GM18867 (cell line): ENCODE measurements around the gene THSD4.

Experiments used
- ATAC-seq: cut with Tn5 transposase; IDR thresholded peaks from one replicate; pipeline ENCODE4 v1.9.1; 2021; ENCODE audit warnings: mild to moderate bottlenecking, moderate library complexity; ENCODE audit not compliant: unreplicated experiment

Gene THSD4

GRCh38 chr15:71288348-71288955 is 173.2 kb downstream of the THSD4 start:
- no peak for ATAC-seq

- ATAC-seq = no peak
Observed at GRCh38 chr15:71290002-71290401, 174.7 kb downstream of the THSD4 start.

- no peak for ATAC-seq
Observed at GRCh38 chr15:71290881-71291635, 175.8 kb downstream of the THSD4 start.

- ATAC-seq = no peak
Observed at GRCh38 chr15:71291723-71292122, 176.5 kb downstream of the THSD4 start.

- no peak for ATAC-seq
Observed at GRCh38 chr15:71293723-71294122, 178.5 kb downstream of the THSD4 start.

- no peak for ATAC-seq
Observed at GRCh38 chr15:71294251-71294910, 179.1 kb downstream of the THSD4 start.

GRCh38 chr15:71294911-71295602 is 179.8 kb downstream of the THSD4 start:
- ATAC-seq = no peak

- no peak for ATAC-seq
Observed at GRCh38 chr15:71295603-71296314, 180.5 kb downstream of the THSD4 start.

- ATAC-seq = no peak
Observed at GRCh38 chr15:71296315-71296679, 181.0 kb downstream of the THSD4 start.

GRCh38 chr15:71301958-71302621 is 186.8 kb downstream of the THSD4 start:
- no peak for ATAC-seq

GRCh38 chr15:71302861-71303410 is 187.7 kb downstream of the THSD4 start:
- ATAC-seq = no peak

GRCh38 chr15:71303977-71304376 is 188.7 kb downstream of the THSD4 start:
- ATAC-seq = no peak

- no peak for ATAC-seq
Observed at GRCh38 chr15:71304681-71305080, 189.4 kb downstream of the THSD4 start.

GRCh38 chr15:71306538-71306937 is 191.3 kb downstream of the THSD4 start:
- ATAC-seq = no peak

GRCh38 chr15:71312194-71312708 is 197.0 kb downstream of the THSD4 start:
- ATAC-seq = no peak

- ATAC-seq = no peak
Observed at GRCh38 chr15:71312731-71313460, 197.6 kb downstream of the THSD4 start.

GRCh38 chr15:71313806-71314205 is 198.5 kb downstream of the THSD4 start:
- ATAC-seq = no peak

GRCh38 chr15:71314956-71315537 is 199.8 kb downstream of the THSD4 start:
- no peak for ATAC-seq

GRCh38 chr15:71316911-71317310 is 201.6 kb downstream of the THSD4 start:
- no peak for ATAC-seq
